ENCODE measurements around the gene SLAMF8.

GRCh38 chr1:159803956-159804689 lies 22.6 kb upstream of the SLAMF8 start:
- TF ChIP-seq SIN3A (conservative IDR thresholded peaks at IDR 0.05 in 1 of 2, IDR thresholded peaks at IDR 0.05 in 1 of 2; ENCODE audit: low read depth in 1 of 2, low read length in 2 of 2) (no peak), POLR2AphosphoS5 (IDR thresholded peaks at IDR 0.05; ENCODE audit: low read depth, low read length) (no peak), USF2 (IDR thresholded peaks at IDR 0.05; ENCODE audit: low read length) (no peak), CHD7 (IDR thresholded peaks at IDR 0.05; ENCODE audit: insufficient replicate concordance, low read length) (no peak)
